Measurements from ENCODE around the gene SCGN. TPM values are rescaled to one million over a fixed set of nuclear protein-coding genes. Genes with fewer than 3 reads are reported as not detected.

SCGN gene
- total and polyA plus RNA-seq, 5 donors from 2014 or later = not detected

GRCh38 chr6:25750906-25751305 is 98.9 kb downstream of the SCGN start:
- Mint-ChIP-seq H3K9me3 (peaks cover 0 to 2% (median 0%) of the 10 kb centered on the region in 7 donors), H3K36me3 (no peaks in the 10 kb centered on the region)

More at GRCh38 chr6:25750906-25751305, 98.9 kb downstream of the SCGN start:
- Histone ChIP-seq H3K36me3 (ENCODE audit: control insufficient read depth, insufficient read depth, low read length) (no peaks in the 10 kb centered on the region), H3K4me1 (ENCODE audit: control insufficient read depth, insufficient read depth, low read length, poor library complexity, severe bottlenecking) (no peaks in the 10 kb centered on the region), H3K27ac (ENCODE audit: insufficient read depth, low read length, poor library complexity, severe bottlenecking) (no peak overlapping the region), H3K9me3 (ENCODE audit: control insufficient read depth in 2 of 2, low read length in 2 of 2) (no peaks in the 10 kb centered on the region), H3K4me3 (ENCODE audit: low read depth, low read length) (no peak overlapping the region), H3K27me3 (ENCODE audit: control insufficient read depth, insufficient read depth, low read length) (no peaks in the 10 kb centered on the region)
- no peaks in the 10 kb centered on the region for H3K4me1 Mint-ChIP-seq
- DNase-seq (no peak), ATAC-seq (ENCODE audit: low read depth in 2 of 2) (no peak)
- peaks cover 16% of the 10 kb centered on the region for H3K27me3 Mint-ChIP-seq
- H3K27ac Mint-ChIP-seq = no peak overlapping the region
- no peak overlapping the region for H3K4me3 Mint-ChIP-seq

Other genes with a start within 250 kb of the SCGN start
- gene SLC17A4, start 102.5 kb downstream of the SCGN start, total RNA-seq = not detected
- not detected for gene SLC17A4, start 102.5 kb downstream of the SCGN start, polyA plus RNA-seq
- not detected for gene SLC17A1, start 179.8 kb downstream of the SCGN start, total RNA-seq
- not detected for gene SLC17A1, start 179.8 kb downstream of the SCGN start, polyA plus RNA-seq
- gene SLC17A3, start 222.0 kb downstream of the SCGN start, total RNA-seq = not detected
- under 1 TPM in 1 of 4 donors, not detected in 3; 0.31 TPM for gene SLC17A3, start 222.0 kb downstream of the SCGN start, polyA plus RNA-seq